Islet precursor cell (in vitro differentiated cells): ENCODE results near the gene ASXL1.

Experiments used
- DNase-seq: peaks from one replicate; pipeline ENCODE4 v3.0.0-alpha.2; 2018

Gene ASXL1

DNA sequence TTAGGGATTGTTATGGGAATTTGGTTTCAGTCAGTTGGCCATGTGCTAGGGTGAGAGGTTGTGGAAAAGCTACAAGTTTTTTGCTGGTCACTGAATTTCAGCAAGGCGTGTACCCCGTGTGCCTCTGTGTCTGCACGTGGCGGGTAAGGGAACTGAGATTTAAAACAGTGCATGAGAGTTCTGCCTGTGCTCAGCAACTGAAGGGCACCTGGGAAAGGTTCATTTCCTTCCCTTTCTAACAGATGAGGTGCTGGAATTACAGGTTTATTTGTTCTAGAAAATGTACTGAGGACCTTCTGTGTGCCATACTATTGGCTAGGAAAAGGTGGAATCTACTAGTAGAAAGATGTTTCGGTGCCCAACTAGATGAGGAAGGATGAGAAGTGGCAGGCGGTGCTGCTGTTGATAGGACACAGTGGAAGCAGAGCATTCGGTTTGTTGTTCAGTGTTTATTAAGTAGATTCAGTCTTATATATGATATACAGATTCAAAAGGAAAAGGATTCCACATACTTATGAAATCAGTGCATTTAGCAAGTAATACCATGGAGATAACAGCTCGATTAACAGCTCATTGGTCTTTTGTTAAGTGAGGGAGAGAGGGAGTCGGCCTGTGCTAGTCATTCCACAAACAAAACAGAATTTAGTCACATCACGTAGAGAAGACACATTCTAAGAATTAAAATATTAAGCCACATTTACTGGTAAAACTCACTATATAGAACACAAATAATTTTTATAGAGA, 84.7 kb downstream of the ASXL1 start:
- peak; percentile 24 for DNase-seq

DNA sequence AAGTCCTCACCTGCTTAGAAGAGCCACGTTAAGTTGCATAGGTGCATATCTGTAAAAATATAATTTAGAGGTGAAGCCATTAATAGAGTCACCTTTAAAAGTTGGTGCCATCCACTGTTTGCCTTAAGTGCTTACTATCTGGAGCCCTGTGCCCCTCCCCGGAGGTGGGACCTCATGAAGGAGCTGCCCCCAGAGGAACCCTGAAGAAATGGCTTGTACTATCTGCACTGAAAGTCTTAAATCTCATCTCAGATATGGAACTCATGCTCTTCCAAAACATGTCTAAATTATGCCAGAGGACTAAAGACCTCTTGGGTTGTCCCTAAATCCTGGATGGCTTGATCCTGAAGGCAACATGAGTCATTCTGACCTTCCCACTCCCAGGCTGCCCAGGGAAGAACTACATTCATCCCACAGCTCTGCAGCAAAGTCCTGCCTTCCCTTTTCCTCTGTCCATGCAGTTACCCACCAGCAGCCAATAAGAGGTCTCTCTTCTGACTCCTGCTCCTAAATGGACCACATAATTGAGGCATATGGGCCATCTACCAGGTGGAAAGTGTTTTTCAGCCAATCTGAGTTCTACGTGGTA, 85.3 kb downstream of the ASXL1 start:
- DNase-seq: peak; percentile 56

- DNase-seq: peak; percentile 33
Observed at GRCh38 chr20:32444474-32445220, 86.5 kb downstream of the ASXL1 start.

DNA sequence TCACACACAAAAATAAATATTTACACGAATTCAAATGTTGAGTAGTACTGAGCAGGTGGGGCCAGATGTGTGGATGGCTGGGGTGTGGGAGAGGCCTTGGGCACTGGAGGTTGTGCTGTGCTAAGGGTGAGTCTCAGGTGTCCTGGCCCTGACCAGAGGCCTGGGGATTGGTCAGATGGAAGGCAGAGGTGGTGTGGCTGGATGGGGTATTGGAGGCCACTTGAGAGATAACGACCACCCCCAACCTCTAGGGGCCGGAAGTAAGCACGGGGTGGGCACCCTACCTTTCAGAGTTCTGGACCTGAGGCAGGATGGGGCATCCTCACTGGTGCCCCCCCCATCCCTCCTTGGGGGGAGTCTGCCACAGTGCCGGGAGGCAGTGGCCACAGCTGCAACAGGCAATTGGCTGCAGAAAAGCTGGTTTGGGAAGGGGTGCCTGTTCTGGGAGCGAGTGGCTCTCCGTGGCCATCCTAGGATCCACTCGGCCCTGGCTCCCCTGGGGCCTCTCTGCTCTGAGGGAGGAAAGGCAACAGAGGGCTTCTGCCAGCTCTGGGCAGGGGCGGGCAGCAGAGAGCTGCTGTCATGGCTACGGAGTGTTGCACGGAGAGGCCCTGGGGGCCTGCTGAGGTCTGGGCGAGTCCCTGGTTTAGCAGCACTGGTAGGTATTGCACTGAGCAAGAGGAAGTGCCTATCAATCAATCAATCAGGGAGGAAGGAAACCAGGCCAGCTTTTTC, 87.6 kb downstream of the ASXL1 start:
- DNase-seq: peak; percentile 84

DNA sequence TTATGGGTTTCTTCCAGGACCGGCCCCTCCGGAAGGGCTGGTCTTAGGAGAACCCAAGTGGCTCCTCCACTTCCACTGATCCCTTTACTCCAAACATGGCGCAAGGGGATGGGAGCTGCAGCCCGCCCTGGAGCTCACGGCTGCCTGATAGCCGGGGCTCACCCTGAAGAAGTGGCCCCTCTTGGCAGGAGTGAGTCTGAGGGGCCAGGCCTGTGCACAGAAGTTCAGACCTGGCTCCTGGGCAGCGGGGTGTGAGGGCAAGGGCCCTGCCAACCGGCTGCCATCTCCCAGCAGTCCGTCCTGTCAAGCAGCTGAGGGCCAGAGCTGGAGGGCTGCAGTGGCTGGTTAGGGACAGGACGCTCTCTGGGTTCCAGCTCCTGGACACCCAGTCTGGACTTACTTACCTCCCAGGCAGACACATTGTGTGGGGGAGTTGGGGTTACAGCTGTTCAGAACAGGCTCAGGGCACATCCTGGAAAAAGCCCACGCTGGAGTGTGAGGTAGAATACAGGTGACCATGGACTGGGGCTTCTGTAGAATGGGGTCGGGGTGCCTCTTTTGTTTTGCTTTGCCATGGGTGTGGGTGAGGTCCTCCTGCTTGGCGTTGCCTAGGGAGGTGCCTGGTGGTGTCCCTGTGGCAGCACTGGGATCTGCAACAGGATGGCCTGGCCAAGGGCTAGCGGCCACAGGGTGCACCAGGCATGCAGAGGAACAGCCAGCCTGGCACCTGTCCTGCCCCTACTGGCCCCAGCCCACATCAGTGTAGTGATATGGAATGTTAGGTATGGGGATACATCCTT, 88.4 kb downstream of the ASXL1 start:
- DNase-seq: no peak

DNA sequence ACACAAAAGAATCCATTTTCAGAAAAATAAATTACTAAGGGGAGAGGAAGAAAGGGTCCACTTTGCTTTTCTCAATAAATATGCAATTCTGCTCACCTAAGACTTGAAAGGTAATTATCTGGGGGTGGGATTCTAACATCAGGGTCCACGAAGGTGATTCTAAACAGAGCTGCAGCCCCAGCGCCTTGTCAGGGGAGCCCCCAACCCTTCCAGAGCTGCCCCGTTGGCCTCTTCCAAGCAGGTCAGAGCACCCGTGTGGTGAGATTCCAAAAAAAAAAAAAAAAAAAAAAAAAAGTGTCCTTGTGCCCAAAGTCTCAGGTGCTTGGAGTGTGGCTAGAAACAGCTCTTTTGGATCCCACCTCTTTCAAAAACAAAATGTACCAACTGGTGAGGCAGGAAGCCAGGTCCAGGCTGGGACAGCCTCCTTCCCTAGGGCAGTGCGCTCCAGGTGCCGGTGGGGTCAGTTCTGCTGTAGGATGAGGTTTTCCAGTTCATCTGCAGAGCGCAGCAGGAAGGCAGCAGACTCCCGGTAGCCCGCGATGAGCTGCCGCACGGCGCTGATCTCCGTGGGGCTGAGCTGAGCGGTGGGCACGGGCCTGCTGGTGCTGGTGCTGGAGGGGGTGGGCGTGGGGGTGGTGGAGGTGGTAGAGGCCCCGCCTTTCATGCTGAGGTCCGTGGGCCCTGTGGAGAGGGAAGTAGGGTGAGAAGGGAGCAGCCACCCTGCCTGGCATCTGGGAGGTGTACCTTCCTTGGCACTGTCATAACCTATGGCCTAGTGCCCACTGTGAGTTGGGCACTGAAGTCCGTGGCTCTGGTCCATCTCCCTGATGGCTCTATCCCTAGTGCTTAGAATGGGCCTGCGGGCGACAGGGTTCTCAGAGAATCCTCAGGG, 89.3 kb downstream of the ASXL1 start:
- no peak for DNase-seq

- DNase-seq: no peak
Observed at GRCh38 chr20:32448306-32449056, 90.3 kb downstream of the ASXL1 start.

DNA sequence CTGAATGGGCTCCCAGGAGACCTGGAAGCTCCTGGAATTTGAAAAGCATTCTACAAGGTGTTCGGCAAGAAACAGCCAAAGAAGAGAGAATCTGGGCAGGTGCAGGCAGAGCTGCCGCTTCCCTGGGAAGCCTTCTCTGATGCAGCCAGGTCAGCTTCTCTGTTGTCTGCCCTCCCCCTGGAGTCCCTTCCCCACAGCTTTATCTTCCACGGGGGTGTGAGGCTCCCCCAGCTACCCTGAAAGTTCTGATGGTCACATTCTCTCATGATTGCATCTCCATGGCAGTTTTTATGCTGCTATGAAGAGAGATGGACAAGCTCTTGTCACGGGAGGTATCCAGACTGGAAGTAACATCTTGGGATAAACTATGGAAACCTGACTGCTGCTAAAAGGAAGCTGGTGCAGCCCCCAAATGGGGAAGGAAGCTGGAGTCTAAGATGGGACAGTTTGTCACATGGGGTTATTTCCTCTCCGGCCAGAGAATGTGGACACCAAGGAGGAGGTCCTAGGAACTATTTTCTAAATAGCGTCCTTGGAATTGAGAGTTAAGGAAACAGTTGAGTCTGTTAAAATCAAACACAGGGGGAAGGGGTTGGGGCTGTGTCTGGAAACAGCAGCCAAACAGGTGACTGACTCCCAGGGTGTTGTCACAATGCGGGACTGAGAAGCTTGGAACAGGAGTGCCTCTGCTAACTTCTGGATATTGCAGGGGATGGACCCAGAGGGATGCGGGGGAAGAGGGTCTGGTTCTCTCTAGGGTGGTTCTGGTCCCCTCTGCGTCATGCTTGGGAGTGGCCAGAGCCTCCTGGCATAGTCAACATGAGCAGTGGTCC, 91.1 kb downstream of the ASXL1 start:
- DNase-seq: no peak

DNA sequence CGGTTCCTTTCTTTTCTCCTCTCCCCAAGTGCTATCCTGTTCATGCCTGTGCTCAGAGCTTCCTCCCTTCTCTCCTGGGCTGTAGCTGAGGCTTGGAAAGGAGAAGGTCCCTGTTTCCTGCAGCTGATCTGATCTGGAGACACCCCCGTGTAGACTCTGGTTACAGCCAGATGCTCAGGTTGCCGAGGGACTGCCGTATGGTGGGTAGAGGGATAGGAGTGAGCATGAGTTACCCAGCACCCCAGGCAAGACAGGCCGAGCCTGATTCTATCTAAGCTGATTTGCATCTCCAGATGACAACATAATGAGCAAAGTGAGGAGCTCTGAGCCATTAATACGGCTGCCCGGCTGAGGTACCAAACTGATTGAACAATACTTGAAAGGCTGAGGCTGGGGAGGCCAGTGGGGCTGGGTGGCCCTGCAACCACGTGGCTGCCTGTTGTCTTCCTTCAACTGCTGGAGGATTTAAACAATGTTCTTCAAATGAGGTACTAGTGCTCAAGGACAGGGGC, 91.8 kb downstream of the ASXL1 start:
- DNase-seq: no peak

DNA sequence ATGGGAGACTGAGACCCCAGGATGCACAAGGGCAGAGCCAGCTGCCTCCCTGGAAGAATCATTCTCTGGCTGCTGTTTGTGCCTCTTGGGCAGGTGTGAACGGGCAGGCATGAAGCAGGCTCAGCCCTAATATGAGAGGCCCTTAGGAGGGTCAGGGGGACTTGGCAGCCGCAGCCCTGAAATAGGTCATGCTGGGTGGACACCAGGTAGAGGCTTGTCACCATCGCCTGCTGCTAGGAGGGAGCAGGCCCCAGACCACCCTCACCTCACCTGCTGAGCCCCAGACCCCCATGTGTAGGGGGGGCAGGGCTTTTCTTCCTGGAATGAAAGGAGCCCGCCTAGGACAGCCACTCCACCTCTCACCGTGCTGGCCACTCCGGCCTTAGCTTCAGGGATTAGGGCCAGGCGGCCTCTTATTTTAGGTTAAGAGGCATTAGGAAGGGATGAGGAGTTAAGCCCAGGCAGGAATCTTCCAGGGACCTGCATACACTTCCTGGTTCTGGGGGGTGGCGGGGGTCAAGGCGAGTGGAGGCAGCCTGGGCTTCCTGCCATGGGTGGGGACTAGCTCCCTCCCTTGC, 92.4 kb downstream of the ASXL1 start:
- no peak for DNase-seq

- DNase-seq: no peak
Observed at GRCh38 chr20:32451340-32451681, 93.2 kb downstream of the ASXL1 start.

DNA sequence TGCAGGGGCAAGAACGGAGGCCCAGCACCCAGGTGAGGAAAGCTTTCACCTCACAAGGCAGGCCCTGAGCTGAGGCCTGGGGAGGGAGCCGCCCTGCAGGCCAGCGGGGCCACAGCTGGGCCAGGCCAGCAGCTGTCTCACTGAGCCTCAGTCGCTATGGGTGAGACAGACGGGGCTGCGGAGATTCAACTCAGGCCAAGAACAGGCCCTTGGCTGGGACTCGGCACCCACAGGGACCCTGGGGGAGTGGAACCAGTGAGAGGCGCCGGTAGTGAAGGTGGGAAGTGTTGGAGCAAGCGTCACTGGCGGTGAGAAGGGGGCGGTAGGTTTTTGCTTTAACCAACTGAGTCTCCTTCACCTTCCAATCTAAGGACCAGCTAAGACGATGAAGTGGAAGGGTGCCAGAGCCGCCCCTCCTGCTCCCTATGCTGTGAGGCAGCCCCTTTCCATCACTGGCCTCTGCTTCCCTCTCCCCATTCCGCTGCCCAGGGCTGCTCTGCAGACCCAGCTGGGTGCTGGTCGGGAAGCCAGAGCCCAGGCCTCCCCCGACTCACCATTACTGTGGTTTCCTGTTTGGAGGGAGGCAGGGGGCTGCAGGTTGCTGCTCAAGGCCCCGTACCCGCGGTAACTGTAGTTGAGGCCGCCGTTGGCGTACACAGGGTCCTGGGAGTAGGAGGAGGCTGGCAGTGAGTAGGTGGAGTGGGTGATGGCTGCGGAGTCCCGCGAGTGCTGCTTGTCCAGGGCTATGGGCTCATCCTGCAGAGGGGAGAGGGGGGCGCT, 93.7 kb downstream of the ASXL1 start:
- DNase-seq: no peak

DNA sequence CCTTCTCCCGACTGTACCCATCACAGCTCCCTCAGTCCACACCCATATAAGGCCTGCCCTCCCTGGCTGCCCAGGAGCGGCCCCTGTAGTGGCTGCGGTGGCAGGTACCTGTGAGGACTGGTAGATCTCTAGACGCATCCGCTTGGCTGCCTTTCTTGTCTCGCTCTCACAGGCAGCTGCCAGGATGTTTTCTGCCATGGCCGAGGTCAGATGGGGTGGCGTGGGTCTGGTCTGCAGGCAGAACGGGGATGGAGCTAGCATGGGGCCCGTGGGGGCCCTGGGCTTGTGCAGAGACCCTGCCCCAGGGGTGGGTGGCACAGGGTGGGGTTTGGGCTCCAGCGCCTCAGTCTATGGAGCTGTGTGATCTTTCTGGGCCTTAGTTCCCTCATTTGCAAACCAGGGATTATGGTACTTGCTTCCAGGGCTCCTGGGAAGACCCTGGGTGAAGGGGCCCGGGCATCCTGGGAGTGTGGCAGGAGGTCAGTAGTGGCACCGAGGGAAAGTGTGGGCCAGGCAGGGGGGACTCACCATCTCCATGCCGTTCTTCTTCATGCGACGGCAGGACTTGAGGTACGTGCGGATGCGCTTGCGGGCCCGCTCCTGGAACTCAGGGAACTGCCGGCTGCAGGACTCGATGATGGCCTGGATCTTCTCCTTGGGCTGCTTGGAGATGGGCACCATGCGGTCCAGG, 94.8 kb downstream of the ASXL1 start:
- DNase-seq: no peak

DNA sequence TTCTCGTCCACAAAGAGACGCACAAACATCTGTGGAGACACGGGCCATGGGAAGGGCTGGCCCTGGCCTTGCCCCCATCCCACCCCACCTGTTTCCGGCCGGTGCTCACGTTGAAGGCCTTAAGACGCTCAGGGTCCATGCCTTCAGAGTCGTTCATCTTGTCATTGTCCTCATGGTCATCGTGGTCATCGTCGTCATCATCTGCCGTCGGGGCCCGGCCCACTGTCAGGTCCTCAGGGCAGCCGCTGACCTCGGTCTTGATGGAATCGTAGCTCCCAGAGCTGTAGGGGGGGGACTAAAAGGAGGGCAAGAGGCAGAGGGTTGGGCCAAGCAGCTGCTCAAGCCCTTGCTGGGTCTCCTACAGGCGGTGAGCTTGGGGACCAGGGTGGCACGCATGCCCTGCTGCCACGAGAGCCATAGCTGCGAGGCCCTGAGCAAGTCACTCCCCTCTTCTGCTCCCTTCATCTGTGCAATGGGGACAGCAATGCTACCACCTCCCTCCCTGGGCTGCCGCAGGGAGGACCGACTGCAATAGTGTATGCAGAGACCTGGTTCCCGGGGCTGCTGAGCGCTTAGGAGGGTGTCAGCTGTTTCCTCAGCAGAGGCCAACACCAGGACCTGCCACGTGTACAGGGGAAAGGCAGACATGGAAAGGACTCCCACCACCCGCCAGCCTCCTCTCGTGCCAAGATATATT, 95.5 kb downstream of the ASXL1 start:
- DNase-seq: no peak

GRCh38 chr20:32454164-32455145, 96.3 kb downstream of the ASXL1 start:
- DNase-seq: no peak
